DND-41 (cell line): Measurements from ENCODE around the gene GABARAP.

Experiments
- ATAC-seq: fragments of 200-7000 bp; cut with Tn5 transposase; 3 replicates; pipeline ENCODE4 v1.9.1; 2021; ENCODE audit warnings: low read depth; ENCODE audit not compliant: insufficient read depth
- DNase-seq: peaks from one replicate; pipeline ENCODE4 v3.0.0-alpha.2; 2020
- H2AFZ ChIP-seq: 2 replicates; pipeline ENCODE4 v1.6.0; 2012; ENCODE audit warnings: low read depth, low read length
- H3K27ac ChIP-seq: 2 replicates; pipeline ENCODE4 v1.5.1; 2012; ENCODE audit warnings: low read length, inconsistent platforms
- H3K27me3 ChIP-seq: fragments of 200-600 bp; sonication (generic); 2 replicates; pipeline ENCODE4 v1.6.0; 2012; ENCODE audit warnings: low read length, mild to moderate bottlenecking, inconsistent platforms; ENCODE audit not compliant: insufficient read depth, poor library complexity
- H3K36me3 ChIP-seq: 2 replicates; pipeline ENCODE4 v1.5.1; 2012; ENCODE audit warnings: low read length, inconsistent platforms; ENCODE audit not compliant: insufficient read depth
- H3K4me1 ChIP-seq: 2 replicates; pipeline ENCODE4 v1.5.1; 2012; ENCODE audit warnings: mild to moderate bottlenecking, low read length; ENCODE audit not compliant: insufficient read depth
- H3K4me2 ChIP-seq: 2 replicates; pipeline ENCODE4 v1.6.0; 2012; ENCODE audit warnings: mild to moderate bottlenecking, moderate library complexity, low read length, inconsistent platforms; ENCODE audit not compliant: insufficient read depth
- H3K4me3 ChIP-seq, 2 experiments: fragments of 200-600 bp in 1 of 2; shearing (Covaris generic) in 1 of 2; 2 replicates each; pipeline ENCODE4 v1.5.1; 2012 to 2016; ENCODE audit warnings: inconsistent platforms in 2 of 2, low read length in 2 of 2, mild to moderate bottlenecking in 2 of 2, low read depth in 1 of 2, moderate library complexity in 1 of 2
- H3K79me2 ChIP-seq: 2 replicates; pipeline ENCODE4 v1.6.0; 2012; ENCODE audit warnings: low read length, inconsistent platforms; ENCODE audit not compliant: insufficient read depth
- H3K9ac ChIP-seq: 2 replicates; pipeline ENCODE4 v1.6.0; 2012; ENCODE audit warnings: low read depth, mild to moderate bottlenecking, inconsistent platforms, low read length, moderate library complexity
- H3K9me3 ChIP-seq: 2 replicates; pipeline ENCODE4 v1.5.1; 2012; ENCODE audit warnings: low read length, moderate library complexity, mild to moderate bottlenecking, inconsistent platforms; ENCODE audit not compliant: insufficient read depth, severe bottlenecking
- H4K20me1 ChIP-seq: 2 replicates; pipeline ENCODE4 v1.6.0; 2012; ENCODE audit warnings: low read length; ENCODE audit not compliant: insufficient read depth
- EZH2 ChIP-seq: IDR thresholded peaks from 3 replicates; pipeline ENCODE4 v1.6.1; 2012; ENCODE audit warnings: borderline replicate concordance, low read depth, mild to moderate bottlenecking, moderate library complexity, low read length, inconsistent platforms; ENCODE audit not compliant: severe bottlenecking
- TF ChIP-seq, protein P1 (sequence below): IDR thresholded peaks from 2 replicates; pipeline ENCODE4 v1.5.1; 2012; ENCODE audit warnings: borderline replicate concordance, low read length, moderate library complexity, mild to moderate bottlenecking; ENCODE audit not compliant: poor library complexity, severe bottlenecking; ENCODE audit errors: extremely low read depth

The GABARAP gene

DNA sequence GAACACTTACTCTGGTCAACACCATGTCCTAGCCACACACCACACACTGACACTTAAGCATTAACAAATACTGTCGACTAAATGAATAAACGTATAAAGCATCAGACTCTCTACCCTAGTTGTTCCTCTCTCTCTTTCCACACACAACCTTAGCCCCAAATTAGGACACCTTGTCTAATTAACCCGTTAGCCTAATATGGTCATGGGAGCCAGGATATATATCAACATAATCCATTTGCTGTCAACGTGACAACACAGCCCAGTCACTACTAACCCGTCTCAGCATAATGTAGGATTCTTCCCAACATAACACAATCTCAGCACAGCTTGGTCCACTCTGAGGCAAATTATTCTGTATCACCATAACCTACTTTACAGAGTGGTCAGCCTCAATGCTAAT, 10.1 kb downstream of the GABARAP start:
- no peaks in the 10 kb centered on the region for H3K27me3 ChIP-seq
- peak overlapping the region; percentile 17 for H3K27ac ChIP-seq
- H3K36me3 ChIP-seq, result peaks cover 74% of the 10 kb centered on the region
- peaks cover 82% of the 10 kb centered on the region for H3K79me2 ChIP-seq
- H3K4me2 ChIP-seq, result peak overlapping the region; percentile 99
- H3K9ac ChIP-seq, result peak overlapping the region; percentile 90; the same call in 1 of the 2 replicates
- H3K9me3 ChIP-seq, result no peaks in the 10 kb centered on the region
- peak overlapping the region in 1 of 2 experiments; percentile 83; a peak in 2 of 4 replicates for H3K4me3 ChIP-seq
- H2AFZ ChIP-seq, result no peak overlapping the region
- TF ChIP-seq EZH2, result no peak
- TF ChIP-seq, protein P1, sequence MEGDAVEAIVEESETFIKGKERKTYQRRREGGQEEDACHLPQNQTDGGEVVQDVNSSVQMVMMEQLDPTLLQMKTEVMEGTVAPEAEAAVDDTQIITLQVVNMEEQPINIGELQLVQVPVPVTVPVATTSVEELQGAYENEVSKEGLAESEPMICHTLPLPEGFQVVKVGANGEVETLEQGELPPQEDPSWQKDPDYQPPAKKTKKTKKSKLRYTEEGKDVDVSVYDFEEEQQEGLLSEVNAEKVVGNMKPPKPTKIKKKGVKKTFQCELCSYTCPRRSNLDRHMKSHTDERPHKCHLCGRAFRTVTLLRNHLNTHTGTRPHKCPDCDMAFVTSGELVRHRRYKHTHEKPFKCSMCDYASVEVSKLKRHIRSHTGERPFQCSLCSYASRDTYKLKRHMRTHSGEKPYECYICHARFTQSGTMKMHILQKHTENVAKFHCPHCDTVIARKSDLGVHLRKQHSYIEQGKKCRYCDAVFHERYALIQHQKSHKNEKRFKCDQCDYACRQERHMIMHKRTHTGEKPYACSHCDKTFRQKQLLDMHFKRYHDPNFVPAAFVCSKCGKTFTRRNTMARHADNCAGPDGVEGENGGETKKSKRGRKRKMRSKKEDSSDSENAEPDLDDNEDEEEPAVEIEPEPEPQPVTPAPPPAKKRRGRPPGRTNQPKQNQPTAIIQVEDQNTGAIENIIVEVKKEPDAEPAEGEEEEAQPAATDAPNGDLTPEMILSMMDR, result no peak
- DNase-seq, result no peak
- no peak for ATAC-seq
- peaks cover 56% of the 10 kb centered on the region for H4K20me1 ChIP-seq
- H3K4me1 ChIP-seq, result peaks cover 55% of the 10 kb centered on the region

DNA sequence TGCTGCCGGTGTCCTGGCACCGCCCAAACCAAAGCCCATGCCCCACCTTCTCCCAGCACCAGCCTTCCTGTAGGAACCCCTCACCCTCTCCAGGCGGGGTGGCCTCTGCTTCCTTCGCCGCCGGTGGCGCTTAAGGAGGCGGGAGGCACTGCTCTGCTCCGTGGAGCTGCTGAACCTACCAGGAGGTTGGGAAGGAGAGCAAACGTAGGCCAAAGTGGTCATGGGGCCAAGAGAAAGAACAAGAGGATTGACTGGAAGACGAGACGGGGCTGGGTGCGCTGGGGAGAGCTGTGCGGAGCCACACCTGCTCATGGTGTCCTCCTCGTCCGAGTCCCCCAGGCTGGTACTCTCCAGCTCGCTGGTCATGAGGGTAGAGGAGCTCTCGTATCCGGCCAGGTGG, 12.7 kb downstream of the GABARAP start:
- Histone ChIP-seq H3K27ac (no peak overlapping the region), H3K9me3 (no peaks in the 10 kb centered on the region), H3K4me2 (no peak overlapping the region), H3K27me3 (no peaks in the 10 kb centered on the region), H3K36me3 (peaks cover 73% of the 10 kb centered on the region), H3K9ac (no peak overlapping the region), H2AFZ (no peak overlapping the region), H3K4me3 (no peak overlapping the region), H3K4me1 (peaks cover 29% of the 10 kb centered on the region), H3K79me2 (peaks cover 55% of the 10 kb centered on the region), H4K20me1 (peaks cover 38% of the 10 kb centered on the region)
- ATAC-seq (no peak), DNase-seq (no peak)
- TF ChIP-seq, protein P1, result no peak
- TF ChIP-seq EZH2, result no peak

DNA sequence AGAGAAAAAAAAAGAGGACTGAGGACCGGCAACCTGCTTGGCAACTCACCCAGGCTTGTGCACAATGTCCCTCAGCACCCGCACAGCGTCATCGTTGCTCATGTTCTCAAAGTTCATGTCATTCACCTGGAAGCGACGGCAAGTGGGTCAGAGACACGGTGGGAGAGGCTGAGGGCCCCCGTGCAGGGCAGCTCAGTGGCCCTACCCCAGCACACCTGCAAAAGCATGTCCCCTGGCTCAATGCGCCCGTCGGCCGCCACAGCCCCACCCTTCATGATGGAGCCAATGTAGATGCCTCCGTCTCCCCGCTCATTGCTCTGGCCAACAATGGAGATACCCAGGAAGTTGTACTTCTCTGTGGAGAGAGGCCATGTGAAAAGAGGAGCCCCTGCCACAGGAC, 13.3 kb downstream of the GABARAP start:
- Histone ChIP-seq H3K9ac (no peak overlapping the region), H2AFZ (no peak overlapping the region), H3K36me3 (peaks cover 78% of the 10 kb centered on the region), H3K4me2 (no peak overlapping the region), H3K27ac (no peak overlapping the region), H4K20me1 (peaks cover 41% of the 10 kb centered on the region), H3K27me3 (no peaks in the 10 kb centered on the region), H3K9me3 (no peaks in the 10 kb centered on the region), H3K79me2 (peaks cover 51% of the 10 kb centered on the region), H3K4me1 (peaks cover 28% of the 10 kb centered on the region), H3K4me3 (no peak overlapping the region)
- TF ChIP-seq, protein P1, result no peak
- no peak for TF ChIP-seq EZH2
- ATAC-seq (no peak), DNase-seq (no peak)
